Inferior parietal cortex (tissue), 1 donor: ENCODE measurements around the gene ACIN1.
"Not testable (repeated sequence)": the region's sequence is repeated elsewhere in the genome, so short reads cannot be mapped to it uniquely, and the experiment has no call there.

ENCODE experiments used
- DNase-seq: peaks from one replicate; pipeline ENCODE4 v3.0.0-alpha.2; 2016; ENCODE audit errors: extremely low spot score

Gene ACIN1

GRCh38 chr14:23018107-23018506, 76.8 kb downstream of the ACIN1 start:
- no peak for DNase-seq

GRCh38 chr14:23017091-23017490, 77.8 kb downstream of the ACIN1 start:
- no peak for DNase-seq

GRCh38 chr14:23015618-23016017, 79.3 kb downstream of the ACIN1 start:
- no peak for DNase-seq

GRCh38 chr14:23013749-23014054, 81.2 kb downstream of the ACIN1 start:
- DNase-seq, result not testable (repeated sequence)

GRCh38 chr14:23013054-23013748, 81.7 kb downstream of the ACIN1 start:
- no peak for DNase-seq

GRCh38 chr14:23009939-23010726, 84.8 kb downstream of the ACIN1 start, which contains the start of gene C14orf93:
TSS of gene C14orf93 (minus strand) at chr14:23010143. CDS start at chr14:22999023, 11,120 bp downstream.
- DNase-seq, result peak; percentile 63

GRCh38 chr14:23009483-23009938, 85.4 kb downstream of the ACIN1 start:
- DNase-seq, result no peak

- DNase-seq, result no peak
Measured at GRCh38 chr14:23008831-23009230, 86.1 kb downstream of the ACIN1 start.
